HG03378 (cell line): Measurements from ENCODE around the gene B4GALT6.
"Not testable (repeated sequence)": the region's sequence is repeated elsewhere in the genome, so short reads cannot be mapped to it uniquely, and the experiment has no call there.

Experiments used
- ATAC-seq: cut with Tn5 transposase; IDR thresholded peaks from one replicate; pipeline ENCODE4 v1.9.1; 2021; ENCODE audit warnings: mild to moderate bottlenecking, moderate library complexity; ENCODE audit not compliant: unreplicated experiment

Gene B4GALT6, protein sequence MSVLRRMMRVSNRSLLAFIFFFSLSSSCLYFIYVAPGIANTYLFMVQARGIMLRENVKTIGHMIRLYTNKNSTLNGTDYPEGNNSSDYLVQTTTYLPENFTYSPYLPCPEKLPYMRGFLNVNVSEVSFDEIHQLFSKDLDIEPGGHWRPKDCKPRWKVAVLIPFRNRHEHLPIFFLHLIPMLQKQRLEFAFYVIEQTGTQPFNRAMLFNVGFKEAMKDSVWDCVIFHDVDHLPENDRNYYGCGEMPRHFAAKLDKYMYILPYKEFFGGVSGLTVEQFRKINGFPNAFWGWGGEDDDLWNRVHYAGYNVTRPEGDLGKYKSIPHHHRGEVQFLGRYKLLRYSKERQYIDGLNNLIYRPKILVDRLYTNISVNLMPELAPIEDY

GRCh38 chr18:31684279-31685096 is at the start of gene B4GALT6:
Gene B4GALT6, minus strand, starts transcription at chr18:31684581. Its CDS starts 155 bp downstream, at chr18:31684426.
- ATAC-seq, result peak; percentile 33

- no peak for ATAC-seq
These were observed 47.2 kb upstream of the B4GALT6 start for GRCh38 chr18:31731628-31732027.

GRCh38 chr18:31729196-31729595 is 44.8 kb upstream of the B4GALT6 start:
- ATAC-seq, result not testable (repeated sequence)

DNA sequence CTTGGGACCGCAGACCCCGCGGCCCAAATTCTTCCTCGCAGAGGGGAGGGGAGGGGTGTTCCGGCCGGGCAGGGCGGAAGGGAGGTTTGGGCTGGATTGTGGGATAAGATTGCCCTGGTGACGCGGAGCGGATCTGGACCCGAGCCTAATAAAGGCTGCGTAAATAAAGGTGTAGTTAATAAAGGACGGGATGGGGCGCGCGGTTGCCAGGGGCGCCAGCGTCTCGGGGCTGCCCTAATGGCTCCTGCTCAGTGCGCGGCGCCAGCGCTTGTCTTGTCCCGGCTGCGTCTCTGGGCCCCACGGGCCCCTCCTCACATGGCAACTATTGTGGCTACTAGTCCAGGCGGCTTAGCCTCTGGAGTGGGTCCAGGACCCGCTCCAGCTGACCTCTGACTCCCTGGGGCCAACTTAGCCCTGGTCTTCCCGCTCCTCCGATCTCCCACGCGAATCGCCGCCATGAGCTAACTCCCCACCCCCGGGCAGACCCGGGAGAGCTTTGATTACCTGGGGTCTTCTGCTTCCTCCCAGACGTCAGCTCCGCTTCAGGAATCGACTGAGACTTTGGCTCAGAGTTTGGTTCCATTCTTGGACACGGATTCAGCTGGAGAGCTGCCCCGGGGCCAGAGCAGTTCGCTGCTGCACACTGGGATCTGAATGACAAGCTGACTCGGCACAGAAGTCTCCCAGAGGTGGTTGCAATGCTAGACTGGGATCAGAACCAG is 39.8 kb upstream of the B4GALT6 start:
- no peak for ATAC-seq

GRCh38 chr18:31723639-31723989 is 39.2 kb upstream of the B4GALT6 start:
- ATAC-seq, result no peak

DNA sequence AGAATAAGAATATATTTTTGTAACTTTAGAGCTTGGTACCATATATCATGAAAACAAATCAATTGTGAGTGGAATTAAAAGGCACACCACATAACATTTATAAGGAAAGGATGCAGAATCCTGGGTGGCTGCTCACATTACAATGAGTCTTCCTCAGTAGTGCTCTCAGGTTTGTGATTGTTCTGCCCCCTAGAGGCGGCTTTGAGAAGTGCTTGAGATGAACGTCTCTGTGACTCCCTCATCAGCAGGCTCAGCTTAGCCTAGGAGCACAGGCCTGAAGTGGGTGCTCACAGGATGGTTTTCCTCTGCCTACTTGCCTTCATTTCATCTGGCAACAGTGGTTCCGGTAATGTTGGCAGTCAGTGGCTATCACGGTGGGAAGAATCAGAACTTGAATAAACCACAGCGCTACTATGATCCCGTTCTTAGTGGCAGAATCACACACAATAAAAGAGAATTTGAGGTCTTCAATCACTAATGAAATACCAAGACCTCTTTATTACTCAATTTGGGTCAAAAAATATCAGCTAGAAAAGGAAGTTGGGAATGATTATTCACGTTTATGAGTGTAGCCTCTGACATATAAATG is 38.1 kb upstream of the B4GALT6 start:
- ATAC-seq, result peak; percentile 98

GRCh38 chr18:31721601-31722000 is 37.2 kb upstream of the B4GALT6 start:
- no peak for ATAC-seq

- ATAC-seq, result no peak
These were observed 36.5 kb upstream of the B4GALT6 start for GRCh38 chr18:31720867-31721266.

DNA sequence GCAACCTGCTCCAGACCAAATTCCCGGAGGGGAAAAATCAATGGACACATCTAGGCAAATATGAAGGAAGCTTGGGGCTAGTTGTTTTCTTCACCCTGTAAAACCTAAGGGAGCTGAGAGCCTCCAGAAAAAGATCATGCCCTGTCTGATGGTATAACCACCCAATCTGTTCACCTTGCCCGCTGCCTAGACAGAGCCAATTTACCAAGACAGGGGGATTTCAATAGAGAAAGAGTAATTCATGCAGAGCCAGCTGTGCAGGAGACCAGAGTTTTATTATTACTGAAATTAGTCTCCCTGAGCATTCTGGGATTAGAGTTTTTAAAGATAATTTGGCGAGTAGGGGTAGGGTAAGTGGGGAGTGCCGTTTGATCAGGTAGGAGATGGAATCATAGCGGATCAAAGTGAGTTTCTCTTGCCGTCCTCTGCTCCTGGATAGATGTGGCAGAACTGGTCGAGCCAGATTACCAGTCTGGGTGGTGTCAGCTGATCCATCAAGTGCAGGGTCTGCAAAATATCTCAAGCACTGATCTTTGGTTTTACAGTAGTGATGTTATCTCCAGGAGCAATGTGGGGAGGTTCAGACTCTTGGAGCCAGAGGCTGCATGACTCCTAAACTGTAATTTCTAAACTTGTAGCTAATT is 35.1 kb upstream of the B4GALT6 start:
- no peak for ATAC-seq

GRCh38 chr18:31718386-31718785 is 34.0 kb upstream of the B4GALT6 start:
- ATAC-seq, result no peak

DNA sequence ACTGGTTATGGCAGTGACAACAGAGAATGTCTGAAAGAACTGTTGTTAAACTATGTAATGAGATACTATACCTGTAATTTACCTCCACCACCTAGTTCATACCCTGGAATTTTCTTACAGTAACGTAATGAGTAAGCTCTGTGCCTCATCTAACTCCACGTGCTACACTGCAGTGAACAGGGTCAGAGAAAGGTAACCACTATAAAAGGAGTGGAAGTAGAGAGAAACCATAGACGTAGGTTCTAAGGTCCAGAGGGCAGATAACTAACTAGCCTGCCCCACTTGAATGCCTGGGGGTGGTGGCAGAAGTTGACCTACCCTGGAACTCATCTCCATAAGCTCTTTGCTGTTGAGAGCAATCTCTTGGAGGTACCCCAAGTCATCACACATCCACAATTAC is 32.0 kb upstream of the B4GALT6 start:
- peak; percentile 76 for ATAC-seq

DNA sequence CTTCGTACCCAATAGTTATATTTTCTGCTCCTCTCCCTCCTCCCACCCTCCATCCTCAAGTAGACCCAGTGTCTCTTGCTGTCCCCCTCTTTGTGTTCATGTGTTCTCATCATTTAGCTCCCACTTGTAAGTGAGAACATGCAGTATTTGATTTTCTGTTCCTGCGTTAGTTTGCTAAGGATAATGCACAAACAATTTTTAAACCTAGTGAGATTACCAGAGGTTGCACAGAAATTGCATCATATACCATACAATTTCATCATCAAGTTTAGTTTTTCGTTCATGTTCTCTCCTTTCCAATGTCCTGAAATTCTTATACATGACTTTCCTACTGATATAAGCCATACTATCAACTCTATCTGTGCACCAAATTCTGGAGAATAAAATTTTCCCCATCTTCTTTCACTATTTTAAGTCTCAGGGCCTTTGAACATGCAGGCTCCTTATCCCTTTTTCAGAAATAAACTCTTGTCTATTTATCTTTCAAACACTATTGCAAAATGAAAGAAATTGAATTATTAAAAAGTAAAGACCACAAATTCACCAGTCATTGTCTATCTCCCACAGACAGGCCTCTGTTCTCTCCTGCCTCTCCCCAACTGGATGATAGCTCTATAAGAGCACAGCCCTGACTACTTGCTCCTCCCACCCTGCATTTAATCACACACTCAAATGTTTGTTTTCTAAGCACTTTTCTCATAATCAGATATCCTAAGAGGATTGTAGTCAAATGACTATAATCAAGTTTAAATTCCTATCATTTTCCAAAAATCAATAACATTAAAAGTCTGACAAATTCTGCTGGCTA is 27.2 kb upstream of the B4GALT6 start:
- no peak for ATAC-seq

- ATAC-seq, result no peak
These were observed 26.4 kb upstream of the B4GALT6 start for GRCh38 chr18:31710826-31711225.

GRCh38 chr18:31707815-31708214 is 23.4 kb upstream of the B4GALT6 start:
- no peak for ATAC-seq

- ATAC-seq, result no peak
These were observed 18.1 kb upstream of the B4GALT6 start for GRCh38 chr18:31702449-31702848.

DNA sequence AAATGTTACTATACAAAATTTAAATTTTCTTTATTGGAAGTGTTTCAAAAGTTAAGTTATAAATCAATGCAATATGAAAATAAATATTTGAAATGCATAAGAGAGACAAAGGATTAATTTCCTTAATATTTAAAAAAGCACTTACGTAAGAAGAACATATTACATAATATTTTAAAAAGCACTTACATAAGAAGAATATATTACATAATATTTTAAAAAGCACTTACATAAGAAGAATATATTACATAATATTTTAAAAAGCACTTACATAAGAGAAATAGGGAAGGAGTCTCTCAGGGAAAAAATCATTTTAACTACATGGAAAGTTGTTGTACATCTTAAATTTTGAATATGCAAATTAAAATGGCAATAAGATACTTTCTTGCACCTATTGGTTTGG is 17.4 kb upstream of the B4GALT6 start:
- ATAC-seq, result no peak

- no peak for ATAC-seq
These were observed 16.6 kb upstream of the B4GALT6 start for GRCh38 chr18:31700990-31701389.

GRCh38 chr18:31697351-31698298 is 13.2 kb upstream of the B4GALT6 start:
- ATAC-seq, result no peak

DNA sequence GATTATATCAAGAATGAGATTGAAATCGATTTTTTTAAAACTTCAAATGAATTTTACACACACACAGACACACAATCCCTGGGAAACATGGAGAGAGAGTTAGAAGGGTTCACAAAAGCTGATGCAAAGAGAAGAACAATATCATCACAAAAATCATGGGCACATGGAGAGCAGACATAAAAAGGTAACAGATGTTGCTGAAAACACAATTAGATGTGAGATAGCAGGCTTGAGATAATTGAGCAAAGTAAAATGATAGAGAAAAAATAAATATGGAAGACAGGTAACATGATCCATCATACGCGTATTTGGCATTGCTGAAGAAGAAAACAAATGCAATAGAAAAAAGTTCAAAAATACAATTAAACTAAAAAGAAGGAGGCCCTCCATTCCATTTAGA is 11.6 kb upstream of the B4GALT6 start:
- ATAC-seq, result no peak
